HuH-7.5 (cell line): Measurements from ENCODE around the gene MCRIP2.
"Not testable (repeated sequence)": the region's sequence is repeated elsewhere in the genome, so short reads cannot be mapped to it uniquely, and the experiment has no call there.

Source experiments
- DNase-seq: peaks from one replicate; pipeline ENCODE4 v3.0.0; 2011; ENCODE audit warnings: low spot score

MCRIP2 gene, protein sequence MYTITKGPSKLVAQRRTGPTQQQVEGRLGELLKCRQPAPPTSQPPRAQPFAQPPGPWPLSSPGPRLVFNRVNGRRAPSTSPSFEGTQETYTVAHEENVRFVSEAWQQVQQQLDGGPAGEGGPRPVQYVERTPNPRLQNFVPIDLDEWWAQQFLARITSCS

GRCh38 chr16:641326-642188 is at the start of gene MCRIP2:
Gene MCRIP2, plus strand, starts transcription at chr16:641828. Its CDS starts 164 bp downstream, at chr16:641992.
- DNase-seq = peak; percentile 94

- DNase-seq = no peak
These were observed 49.6 kb upstream of the MCRIP2 start for GRCh38 chr16:591892-592517.

GRCh38 chr16:592518-593306 is 48.9 kb upstream of the MCRIP2 start:
- DNase-seq = no peak

GRCh38 chr16:593406-593805 is 48.2 kb upstream of the MCRIP2 start:
- no peak for DNase-seq

- no peak for DNase-seq
These were observed 47.8 kb upstream of the MCRIP2 start for GRCh38 chr16:593807-594206.

- DNase-seq = no peak
These were observed 46.5 kb upstream of the MCRIP2 start for GRCh38 chr16:595094-595528.

DNA sequence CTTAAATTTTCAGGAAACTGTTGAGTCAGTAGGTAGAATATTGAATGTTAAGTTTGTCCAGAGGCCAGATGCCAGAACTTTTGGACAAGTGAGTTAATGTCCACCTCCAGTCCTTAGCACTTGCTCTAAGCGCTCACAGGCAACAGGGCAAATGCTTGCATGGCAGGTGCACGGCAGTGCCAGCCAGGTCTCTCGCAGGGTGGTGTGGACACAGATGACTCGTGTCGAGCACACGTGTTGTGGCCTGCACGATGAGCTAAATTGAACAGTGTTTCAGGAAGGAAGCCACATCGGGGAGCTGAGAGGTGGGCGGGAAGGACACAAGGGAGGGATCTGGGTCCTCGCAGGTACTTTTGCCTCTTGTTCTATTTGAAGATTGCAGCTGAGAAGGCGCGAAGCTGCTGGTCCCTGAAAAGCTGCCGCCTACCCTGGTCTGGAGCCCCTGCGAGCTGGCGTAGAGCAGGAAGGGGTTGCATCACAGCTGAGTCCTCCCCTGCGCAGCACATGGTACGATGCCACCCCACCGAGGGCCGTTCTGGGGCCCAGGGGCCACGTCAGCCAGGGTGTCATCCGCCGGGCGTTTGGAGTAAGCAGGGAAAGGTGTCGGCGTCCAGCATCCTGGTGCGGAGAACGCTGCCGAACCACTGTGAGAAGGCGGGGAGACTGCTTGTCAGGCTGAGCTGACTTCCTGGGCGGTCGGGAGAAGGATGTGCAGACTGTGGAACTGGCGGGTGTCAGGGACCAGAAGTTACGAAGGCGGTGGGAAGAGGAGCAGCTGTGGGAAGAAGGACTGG is 45.5 kb upstream of the MCRIP2 start:
- no peak for DNase-seq

- no peak for DNase-seq
These were observed 44.9 kb upstream of the MCRIP2 start for GRCh38 chr16:596736-597060.

DNA sequence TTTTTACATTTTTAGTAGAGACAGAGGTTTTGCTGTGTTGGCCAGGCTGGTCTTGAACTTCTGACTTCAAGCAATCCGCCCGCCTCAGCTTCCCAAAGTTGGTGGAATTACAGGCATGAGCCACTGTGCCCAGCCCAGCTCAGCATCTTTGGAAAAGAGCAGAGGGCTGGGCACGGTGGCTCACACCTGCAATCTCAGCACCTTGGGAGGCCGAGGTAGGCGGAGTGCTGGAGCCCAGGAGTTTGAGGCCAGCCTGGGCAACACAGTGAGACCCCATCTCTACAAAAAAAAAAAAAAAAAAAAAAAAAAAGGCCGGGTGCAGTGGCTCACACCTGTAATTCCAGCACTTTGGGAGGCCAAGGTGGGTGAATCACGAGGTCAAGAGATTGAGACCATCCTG is 44.0 kb upstream of the MCRIP2 start:
- not testable (repeated sequence) for DNase-seq

- DNase-seq = no peak
These were observed 42.5 kb upstream of the MCRIP2 start for GRCh38 chr16:598823-599739.

- DNase-seq = no peak
These were observed 40.8 kb upstream of the MCRIP2 start for GRCh38 chr16:600781-601180.

- no peak for DNase-seq
These were observed 37.7 kb upstream of the MCRIP2 start for GRCh38 chr16:603933-604332.

DNA sequence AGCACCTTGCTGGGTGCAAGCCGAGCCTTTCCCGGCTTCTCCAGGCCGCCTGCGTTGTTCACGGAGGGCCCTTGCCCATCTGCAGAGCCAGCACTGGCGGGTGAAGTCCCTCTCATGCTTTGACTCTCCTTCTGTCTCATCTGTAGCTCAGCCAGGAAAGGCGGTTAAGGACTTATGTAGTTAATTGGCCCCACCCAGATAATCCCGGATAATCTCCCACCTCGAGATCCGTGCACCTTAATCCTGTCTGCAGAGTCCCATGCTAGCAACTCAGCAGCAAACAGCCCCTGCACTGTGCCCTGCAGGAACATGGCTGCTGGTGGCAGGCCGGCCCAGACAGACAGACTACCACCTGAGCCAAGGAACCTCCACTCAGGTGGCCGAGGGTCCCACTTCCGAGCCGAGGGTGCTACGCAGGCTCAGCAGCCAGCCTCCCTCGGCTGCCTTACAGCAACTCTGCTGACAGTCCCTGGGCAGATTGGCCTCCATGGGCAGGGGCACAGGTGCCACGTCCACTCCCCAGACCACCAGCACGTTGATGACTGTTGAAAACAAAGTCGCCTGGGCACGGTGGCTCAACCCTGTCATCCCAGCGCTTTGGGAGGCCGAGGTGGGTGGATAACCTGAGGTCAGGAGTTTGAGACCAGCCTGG is 34.8 kb upstream of the MCRIP2 start:
- DNase-seq = no peak

- no peak for DNase-seq
These were observed 33.6 kb upstream of the MCRIP2 start for GRCh38 chr16:608019-608418.

GRCh38 chr16:609316-609715 is 32.3 kb upstream of the MCRIP2 start:
- DNase-seq = no peak

- no peak for DNase-seq
These were observed 31.6 kb upstream of the MCRIP2 start for GRCh38 chr16:609984-610383.

DNA sequence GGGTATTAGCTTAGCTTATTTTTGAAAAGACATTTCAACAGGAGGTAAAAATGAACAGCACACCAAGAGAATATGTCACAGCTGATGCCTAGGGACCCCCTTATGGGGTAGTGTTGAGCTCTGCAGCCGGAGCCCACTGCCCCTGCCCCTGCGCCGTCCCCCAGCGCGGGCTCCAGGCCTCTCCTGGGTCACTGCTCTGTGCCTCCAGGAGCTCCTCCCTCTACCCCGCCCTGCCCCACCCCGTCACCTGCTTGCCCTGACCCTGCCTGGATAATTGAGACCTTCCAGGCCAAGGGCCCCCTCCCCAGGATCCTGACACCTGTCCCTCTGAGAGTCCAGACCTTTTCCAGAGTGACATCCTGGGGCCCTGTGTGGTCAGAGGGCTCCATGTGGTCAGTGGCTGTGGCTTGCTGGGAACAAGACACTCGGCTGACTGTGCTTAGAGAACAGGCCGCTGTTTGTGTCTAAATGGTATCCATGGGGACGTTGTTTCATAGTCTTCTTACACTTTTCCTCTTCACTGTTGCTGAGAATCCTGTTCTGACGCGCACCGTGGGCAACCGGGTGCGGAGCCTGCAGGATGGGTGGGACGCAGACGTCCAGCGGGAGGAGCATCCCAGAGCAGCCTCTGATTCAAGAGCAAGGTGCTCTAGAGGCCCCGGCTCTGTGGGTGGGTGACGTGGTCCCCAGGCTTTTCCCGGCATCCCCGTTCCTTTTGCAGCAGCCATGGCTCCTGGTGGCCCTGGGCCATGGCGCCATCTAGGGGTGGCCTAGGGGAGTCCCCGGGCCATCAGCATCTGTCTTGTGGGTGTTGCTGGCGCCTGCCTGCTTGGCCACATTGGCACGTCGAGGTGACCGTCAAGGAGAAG is 30.9 kb upstream of the MCRIP2 start:
- peak; percentile 68 for DNase-seq

DNA sequence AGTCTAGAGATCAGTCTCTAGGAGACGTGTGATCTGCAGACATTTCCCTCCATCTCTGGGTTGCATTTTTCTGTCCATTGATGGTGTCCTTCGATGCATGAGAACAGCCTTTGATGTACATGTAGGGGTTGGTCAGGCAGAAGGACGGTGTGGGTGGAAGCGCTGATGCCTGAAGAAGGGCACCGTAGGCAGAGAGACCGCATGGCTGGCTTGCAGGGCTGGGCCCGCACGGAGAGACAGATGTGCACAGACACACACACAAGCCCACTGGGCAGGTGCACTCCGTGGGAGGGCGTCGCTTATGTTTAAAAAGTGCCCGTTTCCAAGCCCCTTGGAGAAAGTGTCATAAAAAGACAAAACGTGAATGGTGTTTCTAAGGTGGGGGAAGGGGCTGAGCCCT is 26.5 kb upstream of the MCRIP2 start:
- no peak for DNase-seq
